H1 (cell line): ENCODE data around the gene VSNL1. TPM values are rescaled to one million over a fixed set of nuclear protein-coding genes. Genes with fewer than 3 reads are reported as not detected.

Source experiments
- BRCA1 ChIP-seq: IDR thresholded peaks from 2 replicates; pipeline ENCODE4 v1.6.1; 2012; ENCODE audit warnings: low read depth, low read length, improper control_type of control experiment
- E2F6 ChIP-seq: IDR thresholded peaks from 2 replicates; pipeline ENCODE4 v1.6.1; 2012; ENCODE audit warnings: inconsistent platforms
- EP300 ChIP-seq, 2 experiments: IDR thresholded peaks; 1 replicate in 1 of 2; 2 replicates in 1 of 2; pipeline ENCODE4 v1.6.1; 2011 to 2012; ENCODE audit warnings: low read depth in 2 of 2, low read length in 2 of 2, mild to moderate bottlenecking in 2 of 2, borderline replicate concordance in 1 of 2, inconsistent platforms in 1 of 2, moderate library complexity in 1 of 2
- RNF2 ChIP-seq: fragments of 200-900, 300-1000 bp; sonication (generic); IDR thresholded peaks from 2 replicates; pipeline ENCODE4 v1.7.1; 2016; ENCODE audit warnings: borderline replicate concordance, low read depth, mild to moderate bottlenecking, antibody characterized with exemption, low read length; ENCODE audit not compliant: poor library complexity, severe bottlenecking; ENCODE audit errors: missing control alignments
- TAF1 ChIP-seq: IDR thresholded peaks from 2 replicates; pipeline ENCODE4 v1.6.1; 2011; ENCODE audit warnings: mild to moderate bottlenecking, low read depth, low read length
- polyA plus RNA-seq, 7 experiments: library from polyadenylated mRNA; depleted of rRNA in 3 of 7; stranded (reverse) in 5 of 7; unstranded in 2 of 7; fragments of >200 nt in 5 of 7; fragments of 200-250 nt in 2 of 7; gene quantifications; 1 replicate in 5 of 7; 2 replicates in 1 of 7; 4 replicates in 1 of 7; pipeline versions ENCODE4 v1.2.1 to v1.2.3, GENCODE V29; 2011 to 2013; ENCODE audit warnings: missing spikeins in 2 of 7, mixed read lengths in 2 of 7
- total RNA-seq: library from RNA; stranded (reverse); fragmentation: NEBNext Ultra II Directional; extraction: Animal tissue kit (Norgen Biotek cat#: 25700); gene quantifications from 2 replicates; pipeline ENCODE4 v1.2.1, GENCODE V29; 2021
- TF ChIP-seq, protein P1 (sequence below): IDR thresholded peaks from 2 replicates; pipeline ENCODE4 v1.6.1; 2012; ENCODE audit warnings: inconsistent platforms

Gene VSNL1
- total and polyA plus RNA-seq, 2 of the 8 experiments (the other 6 are each of a cell fraction or from before 2014, with no cell fraction given): 49.4 to 108 TPM

GRCh38 chr2:17637131-17637906 is 96.8 kb downstream of the VSNL1 start (continued):
- TF ChIP-seq BRCA1 (no peak), E2F6 (no peak), EP300 (IDR thresholded peaks at IDR 0.05; ENCODE audit: borderline replicate concordance in 1 of 2, low read depth in 2 of 2, low read length in 2 of 2) (no peak), RNF2 (no peak), TAF1 (no peak)
- TF ChIP-seq, protein P1, sequence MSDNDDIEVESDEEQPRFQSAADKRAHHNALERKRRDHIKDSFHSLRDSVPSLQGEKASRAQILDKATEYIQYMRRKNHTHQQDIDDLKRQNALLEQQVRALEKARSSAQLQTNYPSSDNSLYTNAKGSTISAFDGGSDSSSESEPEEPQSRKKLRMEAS: no peak
- TF ChIP-seq, all 59 proteins: peak for 0
